A673 (cell line): Measurements from ENCODE around the gene MAGOH.

Experiments used
- EZH2 ChIP-seq: fragments of 200-600 bp; sonication (generic); IDR thresholded peaks from 2 replicates; pipeline ENCODE4 v1.6.1; 2017; ENCODE audit warnings: borderline replicate concordance, low read depth, mild to moderate bottlenecking, mixed read lengths, antibody characterized with exemption, low read length; ENCODE audit not compliant: poor library complexity, severe bottlenecking
- TF ChIP-seq, protein P1 (sequence below): fragments of 300-800, 200-600 bp; sonication (generic); conservative IDR thresholded peaks from 2 replicates; pipeline ENCODE4 v1.5.1; 2017; ENCODE audit warnings: low read depth, mild to moderate bottlenecking, antibody characterized with exemption, low read length, moderate library complexity, mixed read lengths

- TF ChIP-seq, protein P1, sequence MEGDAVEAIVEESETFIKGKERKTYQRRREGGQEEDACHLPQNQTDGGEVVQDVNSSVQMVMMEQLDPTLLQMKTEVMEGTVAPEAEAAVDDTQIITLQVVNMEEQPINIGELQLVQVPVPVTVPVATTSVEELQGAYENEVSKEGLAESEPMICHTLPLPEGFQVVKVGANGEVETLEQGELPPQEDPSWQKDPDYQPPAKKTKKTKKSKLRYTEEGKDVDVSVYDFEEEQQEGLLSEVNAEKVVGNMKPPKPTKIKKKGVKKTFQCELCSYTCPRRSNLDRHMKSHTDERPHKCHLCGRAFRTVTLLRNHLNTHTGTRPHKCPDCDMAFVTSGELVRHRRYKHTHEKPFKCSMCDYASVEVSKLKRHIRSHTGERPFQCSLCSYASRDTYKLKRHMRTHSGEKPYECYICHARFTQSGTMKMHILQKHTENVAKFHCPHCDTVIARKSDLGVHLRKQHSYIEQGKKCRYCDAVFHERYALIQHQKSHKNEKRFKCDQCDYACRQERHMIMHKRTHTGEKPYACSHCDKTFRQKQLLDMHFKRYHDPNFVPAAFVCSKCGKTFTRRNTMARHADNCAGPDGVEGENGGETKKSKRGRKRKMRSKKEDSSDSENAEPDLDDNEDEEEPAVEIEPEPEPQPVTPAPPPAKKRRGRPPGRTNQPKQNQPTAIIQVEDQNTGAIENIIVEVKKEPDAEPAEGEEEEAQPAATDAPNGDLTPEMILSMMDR: no peak
- no peak for TF ChIP-seq EZH2
These were observed 55.0 kb downstream of the MAGOH start for GRCh38 chr1:53183095-53183990.
